Measurements from ENCODE around the gene TRIO. TPM values are rescaled to one million over a fixed set of nuclear protein-coding genes. Genes with fewer than 3 reads are reported as not detected.
"Not testable (repeated sequence)": the region's sequence is repeated elsewhere in the genome, so short reads cannot be mapped to it uniquely, and the experiment has no call there.

TRIO gene
- polyA plus RNA-seq, 2 donors, result 10.3 to 22.8 TPM

DNA sequence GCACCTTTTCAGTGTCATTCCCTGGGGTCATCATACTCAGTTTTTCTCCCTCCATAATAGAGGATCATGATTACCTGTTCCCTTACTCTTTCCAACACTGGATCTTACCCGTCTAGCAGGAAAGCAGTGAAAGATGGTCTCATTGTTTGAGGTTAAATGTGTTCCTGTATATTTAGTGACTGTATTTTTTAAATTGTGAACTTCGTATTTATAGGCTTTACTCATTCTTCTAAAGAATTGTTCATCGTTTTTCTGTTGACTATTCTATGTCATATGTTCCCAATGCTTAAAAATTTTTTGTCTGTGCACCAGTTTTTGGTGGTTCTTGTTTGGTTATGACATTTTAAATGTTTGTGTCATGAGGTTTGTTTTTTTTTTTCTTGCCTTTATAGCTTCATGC is 233.6 kb downstream of the TRIO start:
- no peak overlapping the region for H3K27ac ChIP-seq (ENCODE audit: low read depth in 2 of 2, low read length in 1 of 2)
- H3K27me3 ChIP-seq (ENCODE audit: control insufficient read depth in 1 of 2, insufficient read depth in 2 of 2, low read length in 2 of 2), result no peaks in the 10 kb centered on the region
- peaks cover 0 to 3% of the 10 kb centered on the region in 2 donors for H3K4me1 ChIP-seq (ENCODE audit: control insufficient read depth in 2 of 2, insufficient read depth in 2 of 2, low read length in 1 of 2)
- H3K9me3 ChIP-seq (ENCODE audit: control insufficient read depth in 2 of 2, insufficient read depth in 1 of 2, low read depth in 1 of 2, low read length in 1 of 2), result no peaks in the 10 kb centered on the region
- WGBS, 2 donors, result 79 to 89% methylated on average over 3 of the region's 3 CpGs
- peaks cover 14 to 25% of the 10 kb centered on the region in 2 donors for H3K36me3 ChIP-seq (ENCODE audit: control insufficient read depth in 2 of 2, insufficient read depth in 2 of 2, low read length in 1 of 2)
- no peak overlapping the region for H3K4me3 ChIP-seq (ENCODE audit: low read depth in 1 of 2, low read length in 2 of 2)

DNA sequence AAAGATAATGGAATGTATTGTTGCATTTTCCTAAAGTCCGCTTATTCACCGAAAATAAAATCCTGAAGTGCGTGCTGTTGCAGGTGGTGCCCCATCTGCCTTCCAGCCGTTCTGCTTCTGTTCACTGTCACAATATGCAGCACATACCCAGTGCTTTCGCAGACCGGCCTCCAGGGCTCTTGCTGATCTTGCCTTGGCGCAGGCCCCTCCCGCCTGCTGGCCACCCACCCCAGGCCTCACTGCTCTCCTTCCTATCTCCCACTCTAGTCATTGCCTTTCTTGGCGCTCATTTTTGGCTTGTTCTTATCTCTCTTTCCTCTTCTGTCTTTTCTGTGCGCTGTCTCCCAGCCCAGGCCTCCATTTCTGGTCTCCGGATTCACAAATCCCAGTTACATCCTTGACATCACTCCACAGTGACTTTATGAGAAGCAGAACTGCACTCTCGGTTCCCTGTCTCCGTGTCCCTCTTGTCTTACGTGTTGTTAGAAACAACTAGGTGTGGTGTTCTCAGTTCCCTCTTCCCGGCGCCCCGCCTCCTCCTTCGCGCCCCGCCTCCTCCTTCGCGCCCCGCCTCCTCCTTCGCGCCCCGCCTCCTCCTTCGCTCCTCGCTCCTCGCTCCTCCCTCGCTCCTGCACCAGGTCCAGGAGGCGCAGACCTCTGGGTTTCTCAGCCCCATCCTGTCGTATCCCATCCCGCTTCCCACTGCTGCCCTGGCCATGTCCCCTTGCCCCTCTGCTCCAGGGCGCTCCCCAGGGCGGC is 236.8 kb downstream of the TRIO start:
- no peaks in the 10 kb centered on the region for H3K27me3 ChIP-seq (ENCODE audit: control insufficient read depth in 1 of 2, insufficient read depth in 2 of 2, low read length in 2 of 2)
- no peak overlapping the region for H3K27ac ChIP-seq (ENCODE audit: low read depth in 2 of 2, low read length in 1 of 2)
- no peak overlapping the region for H3K4me3 ChIP-seq (ENCODE audit: low read depth in 1 of 2, low read length in 2 of 2)
- WGBS, 2 donors, result 93 to 94% methylated on average over 34 to 35 of the region's 35 CpGs
- peaks cover 16 to 29% of the 10 kb centered on the region in 2 donors for H3K36me3 ChIP-seq (ENCODE audit: control insufficient read depth in 2 of 2, insufficient read depth in 2 of 2, low read length in 1 of 2)
- no peaks in the 10 kb centered on the region for H3K9me3 ChIP-seq (ENCODE audit: control insufficient read depth in 2 of 2, insufficient read depth in 1 of 2, low read depth in 1 of 2, low read length in 1 of 2)
- H3K4me1 ChIP-seq (ENCODE audit: control insufficient read depth in 2 of 2, insufficient read depth in 2 of 2, low read length in 1 of 2), result no peaks in the 10 kb centered on the region

DNA sequence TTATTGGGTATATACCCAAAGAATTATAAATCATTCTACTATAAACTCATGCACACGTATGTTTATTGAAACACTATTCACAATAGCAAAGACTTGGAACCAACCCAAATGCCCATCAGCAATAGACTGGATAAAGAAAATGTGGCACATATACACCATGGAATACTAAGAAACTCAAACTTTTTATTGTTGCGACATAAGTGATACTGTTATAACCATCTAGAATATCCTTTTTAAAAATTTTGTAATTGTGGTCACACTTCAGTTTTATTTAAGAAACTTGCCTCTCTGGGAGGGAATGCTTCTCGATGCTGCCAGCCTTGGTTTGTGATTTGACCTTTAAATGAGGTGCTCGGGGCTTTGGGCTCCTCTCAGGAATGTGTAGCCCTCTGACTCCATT is 237.6 kb downstream of the TRIO start:
- no peaks in the 10 kb centered on the region for H3K27me3 ChIP-seq (ENCODE audit: control insufficient read depth in 1 of 2, insufficient read depth in 2 of 2, low read length in 2 of 2)
- H3K4me3 ChIP-seq (ENCODE audit: low read depth in 1 of 2, low read length in 2 of 2), result no peak overlapping the region
- H3K4me1 ChIP-seq (ENCODE audit: control insufficient read depth in 2 of 2, insufficient read depth in 2 of 2, low read length in 1 of 2), result no peaks in the 10 kb centered on the region
- H3K36me3 ChIP-seq (ENCODE audit: control insufficient read depth in 2 of 2, insufficient read depth in 2 of 2, low read length in 1 of 2), result peaks cover 14 to 30% of the 10 kb centered on the region in 2 donors
- 61 to 74% methylated on average over 4 of the region's 4 CpGs for WGBS, 2 donors
- H3K9me3 ChIP-seq (ENCODE audit: control insufficient read depth in 2 of 2, insufficient read depth in 1 of 2, low read depth in 1 of 2, low read length in 1 of 2), result no peaks in the 10 kb centered on the region
- no peak overlapping the region for H3K27ac ChIP-seq (ENCODE audit: low read depth in 2 of 2, low read length in 1 of 2)

DNA sequence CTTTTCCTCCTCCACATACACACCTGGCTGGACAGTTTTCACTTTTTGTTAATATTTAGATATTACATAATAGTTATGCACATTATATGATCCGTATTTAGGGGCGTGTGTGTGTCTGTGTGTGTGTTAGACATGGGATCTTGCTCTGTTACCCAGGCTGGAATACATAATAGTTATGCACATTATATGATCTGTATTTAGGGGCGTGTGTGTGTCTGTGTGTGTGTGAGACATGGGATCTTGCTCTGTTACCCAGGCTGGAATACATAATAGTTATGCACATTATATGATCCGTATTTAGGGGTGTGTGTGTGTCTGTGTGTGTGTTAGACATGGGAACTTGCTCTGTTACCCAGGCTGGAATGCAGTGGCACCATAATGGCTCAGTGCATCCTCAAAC is 239.5 kb downstream of the TRIO start:
- Histone ChIP-seq H3K27ac (ENCODE audit: low read depth in 2 of 2, low read length in 1 of 2) (no peak overlapping the region), H3K27me3 (ENCODE audit: control insufficient read depth in 1 of 2, insufficient read depth in 2 of 2, low read length in 2 of 2) (no peaks in the 10 kb centered on the region), H3K36me3 (ENCODE audit: control insufficient read depth in 2 of 2, insufficient read depth in 2 of 2, low read length in 1 of 2) (peaks cover 14 to 31% of the 10 kb centered on the region in 2 donors), H3K9me3 (ENCODE audit: control insufficient read depth in 2 of 2, insufficient read depth in 1 of 2, low read depth in 1 of 2, low read length in 1 of 2) (no peaks in the 10 kb centered on the region), H3K4me3 (ENCODE audit: low read depth in 1 of 2, low read length in 2 of 2) (no peak overlapping the region), H3K4me1 (ENCODE audit: control insufficient read depth in 2 of 2, insufficient read depth in 2 of 2, low read length in 1 of 2) (no peaks in the 10 kb centered on the region)
- WGBS, 2 donors, result 92 to 95% methylated on average over 4 of the region's 4 CpGs

DNA sequence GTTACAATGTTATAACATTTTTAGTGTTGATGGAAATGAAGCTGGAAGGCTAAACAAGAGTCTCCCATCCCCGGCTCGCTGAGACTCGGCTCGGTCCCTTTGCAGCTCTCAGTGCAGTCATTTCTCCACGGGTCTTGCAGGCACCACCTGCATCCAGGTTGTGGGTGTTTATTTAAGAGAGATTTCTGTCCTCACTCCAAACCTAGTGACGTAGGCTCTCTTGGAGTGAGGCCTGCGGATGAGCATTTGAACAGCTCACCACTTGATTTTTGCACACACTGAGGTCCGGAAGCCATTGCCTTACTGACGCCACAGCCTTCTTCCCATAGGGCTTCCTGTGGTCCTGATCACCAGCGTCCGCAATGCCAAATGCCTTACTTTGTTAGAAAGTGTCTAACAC is 240.8 kb downstream of the TRIO start:
- H3K4me3 ChIP-seq (ENCODE audit: low read depth in 1 of 2, low read length in 2 of 2), result no peak overlapping the region
- no peaks in the 10 kb centered on the region for H3K9me3 ChIP-seq (ENCODE audit: control insufficient read depth in 2 of 2, insufficient read depth in 1 of 2, low read depth in 1 of 2, low read length in 1 of 2)
- no peaks in the 10 kb centered on the region for H3K27me3 ChIP-seq (ENCODE audit: control insufficient read depth in 1 of 2, insufficient read depth in 2 of 2, low read length in 2 of 2)
- no peak overlapping the region for H3K27ac ChIP-seq (ENCODE audit: low read depth in 2 of 2, low read length in 1 of 2)
- WGBS, 2 donors, result 84 to 85% methylated on average over 11 of the region's 11 CpGs
- H3K36me3 ChIP-seq (ENCODE audit: control insufficient read depth in 2 of 2, insufficient read depth in 2 of 2, low read length in 1 of 2), result peaks cover 9 to 30% of the 10 kb centered on the region in 2 donors
- H3K4me1 ChIP-seq (ENCODE audit: control insufficient read depth in 2 of 2, insufficient read depth in 2 of 2, low read length in 1 of 2), result no peaks in the 10 kb centered on the region

DNA sequence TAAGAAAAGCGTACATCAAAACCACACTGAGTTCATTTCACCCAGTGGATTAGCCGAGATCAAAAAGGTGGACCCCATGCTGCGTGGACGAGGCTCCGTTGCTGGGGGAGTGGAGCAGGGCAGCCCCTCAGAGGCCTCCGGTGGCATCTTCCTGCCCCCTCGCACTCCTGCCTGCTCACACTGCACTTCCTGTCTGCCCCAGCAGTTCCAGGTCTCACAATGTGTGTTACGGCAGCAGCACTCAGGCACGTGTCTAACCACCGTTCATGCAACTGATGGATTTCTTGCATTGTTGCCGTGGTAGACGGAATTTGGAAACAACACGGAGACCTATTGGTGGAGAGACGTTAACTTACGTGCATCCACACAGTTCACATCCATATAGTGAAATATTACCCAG is 241.9 kb downstream of the TRIO start:
- Histone ChIP-seq H3K27me3 (ENCODE audit: control insufficient read depth in 1 of 2, insufficient read depth in 2 of 2, low read length in 2 of 2) (no peaks in the 10 kb centered on the region), H3K4me3 (ENCODE audit: low read depth in 1 of 2, low read length in 2 of 2) (no peak overlapping the region), H3K36me3 (ENCODE audit: control insufficient read depth in 2 of 2, insufficient read depth in 2 of 2, low read length in 1 of 2) (peaks cover 8 to 25% of the 10 kb centered on the region in 2 donors), H3K9me3 (ENCODE audit: control insufficient read depth in 2 of 2, insufficient read depth in 1 of 2, low read depth in 1 of 2, low read length in 1 of 2) (no peaks in the 10 kb centered on the region), H3K27ac (ENCODE audit: low read depth in 2 of 2, low read length in 1 of 2) (no peak overlapping the region), H3K4me1 (ENCODE audit: control insufficient read depth in 2 of 2, insufficient read depth in 2 of 2, low read length in 1 of 2) (no peaks in the 10 kb centered on the region)
- WGBS, 2 donors, result 85 to 88% methylated on average over 15 of the region's 15 CpGs

DNA sequence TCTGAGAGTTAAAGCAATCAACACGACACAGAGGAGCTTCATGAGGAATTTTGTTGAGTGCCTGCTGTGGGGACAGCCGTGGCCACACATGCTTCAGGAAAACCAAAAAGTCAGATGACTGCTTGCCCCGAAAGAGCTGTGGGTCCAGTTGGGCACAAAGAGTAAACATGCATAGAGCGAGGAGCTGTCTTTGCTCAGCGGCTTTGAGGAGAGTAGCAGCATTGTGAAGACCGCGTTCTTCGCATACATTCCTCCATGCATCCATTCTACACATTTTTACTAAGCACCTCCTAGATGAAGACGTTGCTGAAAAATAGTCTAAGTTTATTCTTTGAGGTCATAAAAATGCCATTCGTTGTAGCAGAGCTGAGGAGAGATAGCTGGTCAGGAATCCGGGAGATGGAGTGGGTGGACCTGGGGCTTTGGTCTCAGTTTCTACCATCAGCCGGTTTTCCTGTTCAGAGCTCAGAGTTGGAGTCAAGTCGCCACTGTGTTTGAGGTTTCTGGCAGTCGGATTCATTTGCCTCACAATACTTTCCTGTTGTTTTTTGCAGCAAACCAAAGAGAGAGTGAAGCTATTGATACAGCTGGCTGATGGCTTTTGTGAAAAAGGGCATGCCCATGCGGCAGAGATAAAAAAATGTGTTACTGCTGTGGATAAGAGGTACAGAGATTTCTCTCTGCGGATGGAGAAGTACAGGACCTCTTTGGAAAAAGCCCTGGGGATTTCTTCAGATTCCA is 243.9 kb downstream of the TRIO start:
- 75 to 83% methylated on average over 16 of the region's 16 CpGs for WGBS, 2 donors
- Histone ChIP-seq H3K36me3 (ENCODE audit: control insufficient read depth in 2 of 2, insufficient read depth in 2 of 2, low read length in 1 of 2) (peaks cover 2 to 25% of the 10 kb centered on the region in 2 donors), H3K27me3 (ENCODE audit: control insufficient read depth in 1 of 2, insufficient read depth in 2 of 2, low read length in 2 of 2) (no peaks in the 10 kb centered on the region), H3K4me3 (ENCODE audit: low read depth in 1 of 2, low read length in 2 of 2) (no peak overlapping the region), H3K9me3 (ENCODE audit: control insufficient read depth in 2 of 2, insufficient read depth in 1 of 2, low read depth in 1 of 2, low read length in 1 of 2) (no peaks in the 10 kb centered on the region), H3K27ac (ENCODE audit: low read depth in 2 of 2, low read length in 1 of 2) (no peak overlapping the region), H3K4me1 (ENCODE audit: control insufficient read depth in 2 of 2, insufficient read depth in 2 of 2, low read length in 1 of 2) (no peaks in the 10 kb centered on the region)

DNA sequence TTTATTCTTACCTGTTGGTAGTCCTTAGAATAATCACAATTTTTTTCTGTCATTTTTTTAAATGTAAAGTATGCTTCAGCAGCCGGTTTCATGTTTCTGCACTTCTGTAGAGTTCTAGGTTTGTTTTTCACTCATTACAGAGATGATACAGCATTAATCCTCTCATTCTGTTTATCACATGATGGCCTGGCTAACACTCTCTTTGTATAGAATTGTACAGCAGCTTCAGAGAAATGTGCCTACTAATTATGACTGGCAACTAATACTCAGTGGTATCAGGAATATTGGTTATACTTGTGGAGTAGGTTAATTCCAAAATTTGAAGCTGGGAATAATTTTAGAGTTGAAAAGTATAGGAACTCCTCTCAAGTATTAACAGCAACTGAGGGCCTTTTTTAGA is 245.6 kb downstream of the TRIO start:
- H3K27ac ChIP-seq (ENCODE audit: low read depth in 2 of 2, low read length in 1 of 2), result no peak overlapping the region
- H3K9me3 ChIP-seq (ENCODE audit: control insufficient read depth in 2 of 2, insufficient read depth in 1 of 2, low read depth in 1 of 2, low read length in 1 of 2), result no peaks in the 10 kb centered on the region
- 88 to 89% methylated on average over 1 of the region's 1 CpG for WGBS, 2 donors
- no peaks in the 10 kb centered on the region for H3K27me3 ChIP-seq (ENCODE audit: control insufficient read depth in 1 of 2, insufficient read depth in 2 of 2, low read length in 2 of 2)
- no peak overlapping the region for H3K4me3 ChIP-seq (ENCODE audit: low read depth in 1 of 2, low read length in 2 of 2)
- H3K4me1 ChIP-seq (ENCODE audit: control insufficient read depth in 2 of 2, insufficient read depth in 2 of 2, low read length in 1 of 2), result no peaks in the 10 kb centered on the region
- H3K36me3 ChIP-seq (ENCODE audit: control insufficient read depth in 2 of 2, insufficient read depth in 2 of 2, low read length in 1 of 2), result peaks cover 0 to 20% of the 10 kb centered on the region in 2 donors

DNA sequence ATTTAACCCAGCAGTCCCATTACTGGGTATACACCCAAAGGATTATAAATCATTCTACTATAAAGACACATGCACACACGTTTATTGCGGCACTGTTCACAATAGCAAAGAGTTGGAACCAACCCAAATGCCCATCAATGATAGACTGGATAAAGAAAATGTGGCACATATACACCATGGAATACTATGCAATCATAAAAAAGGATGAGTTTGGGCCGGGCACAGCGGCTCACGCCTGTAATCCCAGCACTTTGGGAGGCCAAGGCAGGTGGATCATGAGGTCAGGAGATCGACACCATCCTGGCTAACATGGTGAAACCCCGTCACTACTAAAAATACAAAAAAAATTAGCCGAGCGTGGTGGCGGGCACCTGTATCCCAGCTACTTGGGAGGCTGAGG is 249.4 kb downstream of the TRIO start:
- not testable (repeated sequence) for H3K27me3 ChIP-seq (ENCODE audit: control insufficient read depth in 1 of 2, insufficient read depth in 2 of 2, low read length in 2 of 2); H3K4me3 ChIP-seq (ENCODE audit: low read depth in 1 of 2, low read length in 2 of 2); H3K9me3 ChIP-seq (ENCODE audit: control insufficient read depth in 2 of 2, insufficient read depth in 1 of 2, low read depth in 1 of 2, low read length in 1 of 2); H3K4me1 ChIP-seq (ENCODE audit: control insufficient read depth in 2 of 2, insufficient read depth in 2 of 2, low read length in 1 of 2); H3K27ac ChIP-seq (ENCODE audit: low read depth in 2 of 2, low read length in 1 of 2)
- H3K36me3 ChIP-seq (ENCODE audit: control insufficient read depth in 2 of 2, insufficient read depth in 2 of 2, low read length in 1 of 2), result peaks cover 2 to 16% of the 10 kb centered on the region in 2 donors
- WGBS, 2 donors, result 97 to 98% methylated on average over 10 of the region's 10 CpGs

Measured in esophagus (tissue), 2 donors.